HG02588 (cell line): ENCODE results near the gene SERTAD4.
"Not testable (repeated sequence)": the region's sequence is repeated elsewhere in the genome, so short reads cannot be mapped to it uniquely, and the experiment has no call there.

Experiments
- ATAC-seq: cut with Tn5 transposase; IDR thresholded peaks from one replicate; pipeline ENCODE4 v1.9.1; 2021; ENCODE audit warnings: mild to moderate bottlenecking, moderate library complexity; ENCODE audit not compliant: unreplicated experiment

SERTAD4 gene

DNA sequence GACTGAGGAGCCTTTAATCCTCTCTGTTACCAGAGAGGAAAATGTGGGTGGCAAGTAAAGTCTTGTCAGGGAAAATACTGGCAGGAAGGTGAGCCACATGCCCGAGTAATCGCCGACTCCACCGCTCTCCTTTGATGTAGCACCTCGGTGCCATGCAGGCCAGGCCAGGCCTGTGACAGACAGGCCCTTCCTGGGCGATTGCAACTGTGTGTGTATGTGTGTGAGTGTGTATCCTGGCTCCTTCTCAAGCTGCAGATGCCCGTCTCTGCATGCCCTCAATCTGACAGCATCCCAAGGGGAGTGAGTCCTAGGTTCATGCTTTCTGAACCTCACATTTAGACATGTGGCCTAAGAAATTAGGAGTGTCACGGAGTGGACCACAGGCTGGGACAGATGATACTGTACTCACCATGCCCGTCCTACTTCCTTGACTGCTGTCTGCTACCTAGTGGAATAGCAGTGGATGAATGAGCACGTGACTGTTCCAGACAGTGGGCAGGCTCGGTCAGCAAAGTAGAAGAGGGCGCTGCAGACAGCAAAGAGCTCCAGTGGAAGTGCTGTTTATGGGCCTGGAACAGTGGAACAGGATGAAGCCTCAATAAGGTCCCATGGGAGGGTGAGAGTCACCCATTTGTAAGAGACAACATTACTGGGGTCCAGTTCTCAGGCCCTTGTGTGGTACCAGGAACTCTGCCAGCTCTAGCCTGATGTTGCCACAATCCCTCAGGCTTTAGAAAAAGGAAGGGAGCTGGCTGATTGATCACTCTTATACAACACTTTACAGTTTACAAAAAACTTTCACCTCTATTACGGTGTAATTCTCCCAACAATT lies 25.3 kb downstream of the SERTAD4 start:
- ATAC-seq = no peak

GRCh38 chr1:210259561-210259960 lies 27.0 kb downstream of the SERTAD4 start:
- no peak for ATAC-seq

GRCh38 chr1:210260096-210260495 lies 27.5 kb downstream of the SERTAD4 start:
- ATAC-seq = no peak

GRCh38 chr1:210262167-210262896 lies 29.7 kb downstream of the SERTAD4 start:
- no peak for ATAC-seq

- ATAC-seq = no peak
These were observed 30.3 kb downstream of the SERTAD4 start for GRCh38 chr1:210262897-210263272.

DNA sequence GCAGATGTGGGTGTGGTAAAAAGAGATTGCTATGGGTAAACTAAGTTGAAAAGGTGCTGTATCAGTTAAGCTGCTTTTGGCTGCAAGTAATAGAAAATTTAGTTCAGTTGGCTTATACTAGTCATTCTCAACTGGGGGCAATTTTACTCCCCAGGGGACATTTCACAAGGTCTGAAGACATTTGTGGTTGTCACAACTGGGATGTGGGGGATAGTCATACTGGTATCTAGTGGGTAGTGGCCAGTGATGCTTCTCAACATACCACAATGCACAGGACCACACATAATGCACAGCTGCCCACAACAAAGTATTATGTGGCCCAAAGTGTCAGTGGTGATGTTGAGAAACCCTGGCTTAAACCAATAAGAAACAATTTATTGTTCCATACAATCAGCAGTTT lies 31.4 kb downstream of the SERTAD4 start:
- no peak for ATAC-seq

- ATAC-seq = no peak
These were observed 32.1 kb downstream of the SERTAD4 start for GRCh38 chr1:210264496-210265380.

DNA sequence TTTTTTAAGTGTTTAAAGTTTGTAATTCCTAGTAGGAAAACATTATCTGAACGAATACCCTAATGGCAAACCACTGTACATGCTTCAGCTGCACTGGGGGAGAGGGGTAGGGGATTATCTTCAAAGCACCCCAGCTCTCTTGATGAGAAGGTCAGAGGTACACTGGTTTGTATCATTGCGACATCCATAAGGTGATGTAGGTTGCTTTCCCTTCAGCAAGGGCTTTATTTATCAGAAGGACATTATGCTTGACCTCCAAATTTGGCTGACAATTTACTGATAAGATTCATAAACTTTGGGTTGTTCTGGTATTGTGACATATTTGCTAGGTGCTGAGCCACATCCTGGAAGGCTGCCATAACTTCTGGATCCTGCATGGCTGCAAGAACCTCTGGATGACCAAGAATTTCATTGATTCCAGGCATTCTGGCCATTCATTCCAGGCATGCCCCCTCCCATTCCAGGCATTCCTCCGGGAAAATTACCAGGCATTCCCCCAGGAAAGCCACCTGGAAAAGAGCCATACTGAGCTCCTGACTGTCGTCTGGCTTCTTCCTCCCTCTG lies 32.9 kb downstream of the SERTAD4 start:
- ATAC-seq = not testable (repeated sequence)

DNA sequence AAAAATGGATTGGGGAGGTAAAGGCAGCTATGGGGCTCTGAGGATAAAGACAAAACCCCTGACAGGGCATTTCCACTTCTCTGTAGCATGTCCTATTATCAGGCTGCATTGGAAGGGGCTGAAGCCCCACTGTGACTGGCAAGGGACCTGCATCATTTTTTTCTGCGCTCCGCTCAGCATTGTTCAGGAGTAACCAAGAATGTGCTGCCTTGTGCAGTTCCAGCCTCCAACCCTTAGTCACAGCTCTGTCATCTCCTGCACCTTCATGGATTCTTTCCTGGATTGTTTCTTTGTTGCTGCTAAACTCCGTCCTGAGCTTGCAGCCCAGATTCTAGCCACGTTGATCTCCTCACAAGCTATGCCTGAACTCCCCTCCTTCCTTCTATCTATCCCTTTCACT lies 37.4 kb downstream of the SERTAD4 start:
- ATAC-seq = no peak

GRCh38 chr1:210272666-210273065 lies 40.1 kb downstream of the SERTAD4 start:
- no peak for ATAC-seq

- ATAC-seq = no peak
These were observed 47.6 kb downstream of the SERTAD4 start for GRCh38 chr1:210280221-210280620.

GRCh38 chr1:210288116-210288515 lies 55.5 kb downstream of the SERTAD4 start:
- ATAC-seq = no peak

DNA sequence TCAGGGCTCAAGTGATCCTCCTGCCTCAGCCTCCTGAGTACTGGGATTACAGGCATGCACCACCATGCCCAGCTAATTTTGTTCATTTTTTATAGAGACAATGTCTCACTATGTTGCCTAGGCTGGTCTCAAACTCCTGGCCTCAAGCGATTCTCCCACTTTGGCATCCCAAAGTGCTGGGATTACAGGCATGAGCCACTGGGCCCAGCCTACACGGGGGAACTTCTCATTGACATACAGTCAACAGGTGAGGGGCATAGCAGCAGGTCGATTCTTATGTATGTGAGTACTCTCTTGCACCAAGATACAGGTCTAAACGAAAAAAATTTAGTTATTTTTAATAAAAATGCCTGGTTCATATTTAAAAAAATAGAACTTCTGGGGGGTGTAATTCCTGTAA lies 56.7 kb downstream of the SERTAD4 start:
- no peak for ATAC-seq

DNA sequence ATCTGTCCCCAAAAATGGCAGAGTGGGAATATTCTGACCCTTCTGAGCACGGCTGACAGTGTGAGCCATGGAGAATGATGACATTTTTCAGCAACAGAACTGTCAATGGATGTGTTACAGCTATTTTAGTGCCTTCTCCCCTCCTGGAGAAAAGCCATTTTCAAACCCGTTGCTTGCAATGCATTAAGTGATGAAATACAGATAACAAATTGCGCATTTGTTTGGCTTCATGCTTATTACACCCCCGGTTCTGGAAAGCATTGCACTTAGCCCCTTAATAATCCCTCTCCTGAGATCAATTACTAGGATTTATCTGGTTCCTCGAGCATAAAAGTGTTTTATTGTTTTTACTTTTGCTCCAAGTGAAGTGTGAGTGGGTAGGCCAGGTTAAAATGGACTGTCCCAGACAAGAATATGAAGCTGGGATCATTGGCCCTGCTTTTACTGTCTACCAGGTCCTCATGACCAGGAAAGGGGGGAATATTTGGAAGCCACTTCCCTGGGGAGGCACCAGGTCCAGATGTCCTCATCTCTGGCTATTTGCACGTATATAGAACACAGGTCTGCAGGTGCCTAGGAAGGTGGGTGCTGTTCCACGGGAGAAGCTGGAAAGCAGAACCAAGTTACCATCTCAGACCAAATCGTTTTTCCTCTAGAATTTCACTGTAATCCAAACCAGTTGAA lies 58.6 kb downstream of the SERTAD4 start:
- ATAC-seq = no peak

GRCh38 chr1:210291786-210292230 lies 59.2 kb downstream of the SERTAD4 start:
- ATAC-seq = no peak

DNA sequence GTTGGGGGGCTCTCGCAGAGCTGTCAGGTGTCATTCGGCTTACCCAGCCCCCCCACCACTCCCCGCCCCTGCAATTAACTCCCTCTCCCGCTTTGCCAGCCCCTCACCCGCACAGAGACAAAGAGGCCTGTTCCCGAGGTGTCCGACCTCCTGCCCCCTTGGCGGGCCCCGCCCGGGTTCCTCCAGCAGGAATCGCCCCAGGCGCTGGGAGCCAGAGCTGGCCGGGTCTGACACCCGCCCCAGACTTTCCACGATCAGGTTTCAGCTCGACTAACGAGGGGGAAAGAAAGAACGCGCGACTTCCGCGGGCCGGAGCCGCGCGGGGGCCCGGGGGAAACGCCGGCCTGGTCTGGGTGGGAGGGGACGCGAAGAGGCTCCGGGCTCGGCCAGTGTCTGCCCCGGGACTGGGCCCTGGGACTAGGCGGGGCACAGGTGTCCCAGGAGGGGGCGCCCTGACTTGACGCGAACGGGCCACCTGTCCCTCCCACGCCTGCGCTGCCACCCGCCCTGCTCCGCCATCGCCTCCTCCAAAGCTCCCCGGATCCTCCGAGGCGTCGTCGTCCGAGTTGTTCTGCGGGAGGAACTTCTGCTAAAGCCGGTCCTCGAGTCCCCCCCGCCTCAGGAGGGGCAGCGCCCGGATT lies 59.8 kb downstream of the SERTAD4 start:
- ATAC-seq = peak; percentile 52

- ATAC-seq = no peak
These were observed 60.6 kb downstream of the SERTAD4 start for GRCh38 chr1:210293171-210293607.

GRCh38 chr1:210294999-210295745 lies 62.6 kb downstream of the SERTAD4 start:
- ATAC-seq = no peak
